IPS-18c (cell line): ENCODE data around the gene SPTSSB.

ENCODE experiments used
- H3K4me3 ChIP-seq: 2 replicates; pipeline ENCODE4 v1.7.0; 2013; ENCODE audit warnings: low read depth, mild to moderate bottlenecking, low read length, moderate library complexity; ENCODE audit not compliant: insufficient read depth
- H3K9me3 ChIP-seq: one replicate; pipeline ENCODE4 v1.6.1; 2013; ENCODE audit warnings: mild to moderate bottlenecking, low read length, moderate library complexity; ENCODE audit not compliant: control insufficient read depth, insufficient read depth

SPTSSB gene, protein sequence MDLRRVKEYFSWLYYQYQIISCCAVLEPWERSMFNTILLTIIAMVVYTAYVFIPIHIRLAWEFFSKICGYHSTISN

DNA sequence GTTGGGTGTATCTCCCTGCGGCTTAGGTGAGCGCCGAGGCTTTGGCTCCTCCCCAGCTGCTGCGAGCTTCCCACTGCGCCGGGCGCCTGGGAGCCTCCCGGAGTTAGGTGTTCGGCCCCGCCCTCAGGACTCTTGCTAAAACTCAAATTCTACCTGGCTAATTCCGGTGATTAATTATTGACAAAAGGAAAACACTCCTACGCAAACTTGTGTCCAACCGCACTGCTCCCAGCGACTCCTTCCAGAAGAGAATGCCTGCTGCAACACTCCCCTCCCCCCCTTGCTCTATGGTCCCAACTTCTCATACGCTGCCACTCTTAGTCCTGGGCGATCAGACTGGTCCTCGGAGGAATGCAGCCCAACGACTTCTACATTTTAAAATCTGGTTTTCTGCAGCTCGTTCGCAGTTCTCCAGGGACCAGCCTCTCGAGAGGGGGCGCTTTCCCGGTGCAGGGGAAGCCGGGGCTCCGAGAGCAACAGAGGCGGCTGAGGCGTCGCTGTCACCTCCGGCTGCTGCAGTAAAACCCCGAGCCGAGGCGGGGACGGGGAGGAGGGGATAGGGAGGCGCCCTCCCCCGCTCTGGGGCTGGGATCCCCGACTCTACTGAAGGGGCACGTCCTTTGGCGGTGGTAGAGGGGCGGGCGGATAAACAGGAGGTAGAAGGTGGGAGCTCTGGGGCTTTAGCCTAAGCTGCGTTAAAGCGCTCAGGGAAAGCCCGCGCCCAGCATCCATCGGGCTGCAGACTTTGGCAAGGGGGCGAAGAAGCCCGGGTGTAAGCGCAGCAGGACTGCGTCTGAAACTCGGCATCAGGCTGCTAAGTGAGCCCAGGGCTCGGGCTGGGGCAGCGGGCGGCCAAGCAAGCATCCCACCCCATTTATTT, at the start of gene SPTSSB:
Gene SPTSSB (minus strand): TSS at position 77 of the 880 bp plus-strand sequence. CDS start 25,194 bp downstream, outside the sequence.
- peak within 1 kb of the TSS; percentile 62 for H3K4me3 ChIP-seq

GRCh38 chr3:161420746-161421145, 49.4 kb upstream of the SPTSSB start:
- H3K9me3 ChIP-seq: peaks cover 5% of the 10 kb centered on the region
- H3K4me3 ChIP-seq: peak overlapping the region; percentile 22; the same call in 1 of the 2 replicates

More for the DNA sequence above, at the start of gene SPTSSB:
- H3K9me3 ChIP-seq: no peaks in the 10 kb centered on the region

DNA sequence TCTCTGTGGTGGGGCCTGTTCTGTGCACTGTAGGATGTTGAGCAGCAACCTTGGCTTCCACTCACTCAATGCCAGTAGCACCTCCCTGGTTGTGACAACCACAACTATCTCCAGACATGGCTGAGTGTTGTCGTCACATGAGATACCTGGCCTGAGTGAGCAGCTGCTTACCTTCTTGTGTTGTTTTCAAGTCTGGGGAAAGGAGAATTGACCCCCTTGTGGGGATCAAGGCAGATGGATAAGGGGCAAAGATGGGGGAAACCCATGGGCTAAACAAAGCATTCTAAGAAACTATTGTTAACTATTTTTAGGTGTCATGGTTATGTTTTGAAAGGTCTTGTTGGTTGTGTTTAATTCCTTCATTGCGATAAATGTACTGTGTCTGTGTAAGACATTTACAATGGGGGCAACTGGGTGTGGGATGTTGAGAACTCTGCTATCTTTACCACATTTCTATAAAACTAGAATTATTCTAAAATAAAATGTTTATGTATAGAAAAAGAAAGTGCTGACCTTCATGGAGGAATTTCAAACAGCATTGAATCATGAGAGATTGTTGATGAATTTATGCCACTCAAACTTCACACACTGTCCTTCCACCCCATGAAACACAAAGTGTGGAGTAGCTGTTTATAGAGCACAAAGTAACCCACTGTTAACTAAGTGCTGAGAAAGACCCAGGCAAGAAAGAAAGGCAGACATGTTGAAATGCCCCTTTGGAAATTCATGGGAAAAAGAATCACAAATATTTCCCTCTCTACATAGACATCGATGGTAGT, 48.4 kb upstream of the SPTSSB start:
- Histone ChIP-seq H3K9me3 (peaks cover 5% of the 10 kb centered on the region), H3K4me3 (no peak overlapping the region)

GRCh38 chr3:161415506-161416231, 44.4 kb upstream of the SPTSSB start:
- Histone ChIP-seq H3K9me3 (peaks cover 5% of the 10 kb centered on the region), H3K4me3 (no peak overlapping the region)

GRCh38 chr3:161414907-161415306, 43.6 kb upstream of the SPTSSB start:
- Histone ChIP-seq H3K4me3 (no peak overlapping the region), H3K9me3 (peaks cover 5% of the 10 kb centered on the region)

- H3K4me3 ChIP-seq: no peak overlapping the region
- H3K9me3 ChIP-seq: peaks cover 3% of the 10 kb centered on the region
These were observed 42.5 kb upstream of the SPTSSB start for GRCh38 chr3:161413855-161414210.

- Histone ChIP-seq H3K9me3 (peaks cover 2% of the 10 kb centered on the region), H3K4me3 (no peak overlapping the region)
These were observed 42.0 kb upstream of the SPTSSB start for GRCh38 chr3:161413127-161413854.

- Histone ChIP-seq H3K4me3 (no peak overlapping the region), H3K9me3 (peaks cover 2% of the 10 kb centered on the region)
These were observed 40.8 kb upstream of the SPTSSB start for GRCh38 chr3:161412123-161412522.

GRCh38 chr3:161409858-161410257, 38.5 kb upstream of the SPTSSB start:
- Histone ChIP-seq H3K4me3 (no peak overlapping the region), H3K9me3 (no peaks in the 10 kb centered on the region)

DNA sequence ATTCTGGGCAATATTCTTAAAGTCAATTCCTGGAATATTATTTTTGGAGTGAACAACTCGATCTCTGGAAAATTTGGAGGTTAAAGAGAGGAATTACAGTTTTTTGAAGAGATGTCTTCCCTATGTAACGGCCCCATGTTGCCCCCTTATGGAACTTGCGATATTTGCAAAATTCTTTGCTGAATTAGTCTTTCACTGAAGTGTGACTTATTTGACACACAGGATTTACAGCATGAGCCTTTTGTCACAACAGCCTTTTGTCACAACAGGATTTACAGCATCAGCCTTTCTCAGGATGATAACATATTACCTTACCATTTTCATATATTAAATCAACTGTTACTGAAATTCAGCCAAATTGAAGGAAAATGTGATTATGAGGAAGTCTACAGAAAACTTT, 37.8 kb upstream of the SPTSSB start:
- H3K4me3 ChIP-seq: no peak overlapping the region
- H3K9me3 ChIP-seq: no peaks in the 10 kb centered on the region

DNA sequence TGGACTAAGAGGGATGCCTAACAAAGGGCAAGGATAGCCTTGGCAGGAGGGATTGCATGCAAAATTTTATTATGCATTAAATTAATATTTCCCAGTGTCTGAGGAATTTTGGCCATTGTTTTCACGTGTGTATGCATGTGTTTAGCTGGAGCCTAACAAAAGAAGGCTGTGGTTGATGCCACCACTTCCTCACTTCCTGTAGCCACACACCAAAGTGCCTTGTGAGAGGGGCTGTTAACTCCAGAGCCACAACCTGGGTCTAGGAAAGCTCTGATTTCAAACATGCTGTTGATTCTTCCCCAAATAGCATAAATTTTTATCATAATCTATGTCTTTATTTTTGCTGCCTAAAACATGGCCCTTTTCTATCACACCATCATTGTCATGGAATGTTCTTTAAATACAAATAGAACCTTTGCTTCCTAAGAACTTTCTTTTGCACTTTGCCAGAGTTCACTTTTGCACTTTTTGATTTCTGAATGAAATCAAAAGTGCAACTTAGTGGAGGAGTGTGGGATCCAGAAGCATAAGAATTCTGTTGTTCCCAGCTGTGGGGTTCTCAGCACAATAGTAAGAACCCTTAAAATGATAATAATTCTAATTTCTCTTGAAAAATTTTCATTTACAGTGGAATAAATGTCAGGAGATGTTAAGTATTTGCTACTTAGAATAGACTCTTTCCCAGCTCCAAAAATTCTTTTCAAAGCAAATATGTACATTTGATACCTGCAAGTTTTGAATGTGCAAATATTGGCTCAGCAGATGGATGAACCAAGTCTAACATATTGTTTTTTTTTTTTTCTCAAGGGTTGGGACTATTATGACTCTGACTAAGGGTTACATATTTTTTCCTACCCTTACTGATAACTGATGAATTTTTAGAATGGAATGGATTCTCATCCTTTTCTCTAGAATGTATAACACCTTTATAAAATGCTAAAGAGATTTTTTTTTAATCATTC, 35.6 kb upstream of the SPTSSB start:
- H3K9me3 ChIP-seq: no peaks in the 10 kb centered on the region
- H3K4me3 ChIP-seq: no peak overlapping the region

DNA sequence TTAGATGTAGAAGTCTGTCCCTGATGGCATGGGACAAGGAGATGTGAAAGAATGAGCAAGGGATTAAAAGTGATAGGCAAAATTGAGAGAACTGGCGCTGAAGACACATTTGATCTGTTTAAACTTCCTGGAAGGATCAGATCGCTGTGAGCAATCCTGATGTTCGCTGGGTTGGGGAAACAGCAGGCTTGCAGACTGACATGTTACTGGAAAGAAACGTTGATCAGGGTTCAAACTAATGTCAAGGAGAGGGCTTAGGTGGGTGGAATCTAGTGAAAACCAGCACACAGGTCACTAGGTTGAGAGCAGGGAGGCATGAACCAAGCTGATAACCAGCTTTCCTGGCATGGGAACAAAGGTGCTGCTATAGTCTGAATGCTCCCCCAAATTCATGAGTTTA, 34.5 kb upstream of the SPTSSB start:
- H3K4me3 ChIP-seq: no peak overlapping the region

GRCh38 chr3:161405087-161405486, 33.8 kb upstream of the SPTSSB start:
- H3K9me3 ChIP-seq: no peaks in the 10 kb centered on the region
- no peak overlapping the region for H3K4me3 ChIP-seq

More for the DNA sequence above, 34.5 kb upstream of the SPTSSB start:
- no peaks in the 10 kb centered on the region for H3K9me3 ChIP-seq

DNA sequence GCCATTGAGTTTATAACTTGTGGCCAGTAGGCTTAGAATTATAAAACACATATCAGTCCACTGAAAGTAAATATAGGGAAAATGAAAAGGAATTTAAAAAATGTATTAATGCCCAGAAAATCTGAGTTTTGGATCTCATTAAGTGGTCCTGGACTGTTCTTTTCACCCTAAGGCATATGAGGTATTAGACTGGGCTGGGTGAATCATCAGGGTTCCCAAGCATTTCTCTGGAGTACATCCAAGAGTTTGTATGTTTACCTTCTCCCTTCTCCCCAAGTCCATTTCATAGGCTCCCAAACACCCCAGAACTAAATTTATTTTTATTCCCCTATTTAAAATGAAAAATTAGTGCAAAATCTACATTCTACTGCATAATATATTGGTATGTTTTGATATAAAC, 31.9 kb upstream of the SPTSSB start:
- Histone ChIP-seq H3K9me3 (no peaks in the 10 kb centered on the region), H3K4me3 (no peak overlapping the region)

GRCh38 chr3:161401389-161401788, 30.1 kb upstream of the SPTSSB start:
- Histone ChIP-seq H3K9me3 (no peaks in the 10 kb centered on the region), H3K4me3 (no peak overlapping the region)

DNA sequence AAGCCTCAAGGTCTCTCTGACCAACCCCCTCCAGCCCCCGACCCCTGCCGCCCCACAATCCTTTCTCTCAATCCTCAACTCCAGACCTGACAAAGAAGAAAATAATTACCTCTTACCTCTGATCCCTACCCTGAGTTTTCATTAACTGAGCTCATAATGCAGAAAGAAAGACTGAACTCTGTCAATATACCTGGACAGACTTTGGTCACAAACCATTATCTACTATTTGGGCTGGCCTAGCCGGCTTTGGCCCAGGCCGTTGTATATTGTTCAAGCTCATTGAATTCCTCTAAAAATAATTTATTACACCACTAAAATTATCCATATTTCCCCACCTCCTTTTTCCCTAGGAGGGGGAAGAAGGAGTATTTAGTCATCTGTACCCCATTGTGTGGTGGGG, 29.3 kb upstream of the SPTSSB start:
- Histone ChIP-seq H3K9me3 (no peaks in the 10 kb centered on the region), H3K4me3 (no peak overlapping the region)
